Type B pancreatic cell (in vitro differentiated cells): ENCODE data around the gene TAF10. TPM values are rescaled to one million over a fixed set of nuclear protein-coding genes. Genes with fewer than 3 reads are reported as not detected.

Experiments used
- DNase-seq: peaks from one replicate; pipeline ENCODE4 v3.0.0; 2021; ENCODE audit warnings: mixed read lengths; ENCODE audit not compliant: unreplicated experiment; ENCODE audit errors: extremely low spot score
- H3K27ac Mint-ChIP-seq: 2 replicates; pipeline ENCODE4 v1.8.0; 2021; ENCODE audit warnings: mild to moderate bottlenecking, mixed read lengths
- H3K27me3 Mint-ChIP-seq: 2 replicates; pipeline ENCODE4 v1.8.0; 2021; ENCODE audit warnings: mixed read lengths
- H3K36me3 Mint-ChIP-seq: 2 replicates; pipeline ENCODE4 v1.8.0; 2021; ENCODE audit warnings: mixed read lengths
- H3K4me1 Mint-ChIP-seq: one replicate; pipeline ENCODE4 v1.8.0; 2021; ENCODE audit warnings: mixed read lengths; ENCODE audit not compliant: unreplicated experiment
- H3K4me3 Mint-ChIP-seq: 2 replicates; pipeline ENCODE4 v1.8.0; 2021; ENCODE audit warnings: mild to moderate bottlenecking, mixed read lengths
- H3K9me3 Mint-ChIP-seq: 2 replicates; pipeline ENCODE4 v1.8.0; 2021; ENCODE audit warnings: mixed read lengths
- CTCF ChIP-seq: fragments of 200-600 bp; sonication (generic); conservative IDR thresholded peaks from 2 replicates; pipeline ENCODE4 v1.5.0; 2021; ENCODE audit warnings: antibody characterized with exemption, mild to moderate bottlenecking
- total RNA-seq: library from RNA; stranded (reverse); gene quantifications from 2 replicates; pipeline ENCODE4 v1.2.1, GENCODE V29; 2021; ENCODE audit warnings: low replicate concordance

Gene TAF10
- total RNA-seq, 1 donor from 2014 or later: 121 TPM

GRCh38 chr11:6634534-6634933, 22.5 kb upstream of the TAF10 start:
- H3K4me3 Mint-ChIP-seq: no peak overlapping the region
- H3K9me3 Mint-ChIP-seq: no peaks in the 10 kb centered on the region
- H3K27ac Mint-ChIP-seq: no peak overlapping the region
- no peak for TF ChIP-seq CTCF
- peaks cover 8% of the 10 kb centered on the region for H3K4me1 Mint-ChIP-seq
- DNase-seq: no peak
- H3K36me3 Mint-ChIP-seq: peaks cover 9% of the 10 kb centered on the region
- H3K27me3 Mint-ChIP-seq: peaks cover 13% of the 10 kb centered on the region

- Mint-ChIP-seq H3K4me3 (no peak overlapping the region), H3K27ac (no peak overlapping the region), H3K36me3 (peaks cover 9% of the 10 kb centered on the region), H3K4me1 (peaks cover 8% of the 10 kb centered on the region), H3K27me3 (peaks cover 16% of the 10 kb centered on the region), H3K9me3 (no peaks in the 10 kb centered on the region)
- TF ChIP-seq CTCF: no peak
- peak; percentile 48 for DNase-seq
Measured at GRCh38 chr11:6633422-6634408, 21.7 kb upstream of the TAF10 start.

GRCh38 chr11:6632116-6633073, 20.4 kb upstream of the TAF10 start:
- Mint-ChIP-seq H3K9me3 (no peaks in the 10 kb centered on the region), H3K27ac (no peak overlapping the region)

GRCh38 chr11:6631361-6631890, 19.4 kb upstream of the TAF10 start:
- H3K9me3 Mint-ChIP-seq: no peaks in the 10 kb centered on the region
- H3K27me3 Mint-ChIP-seq: peaks cover 22% of the 10 kb centered on the region
- H3K4me3 Mint-ChIP-seq: peak overlapping the region; percentile 47
- peaks cover 8% of the 10 kb centered on the region for H3K4me1 Mint-ChIP-seq
- H3K27ac Mint-ChIP-seq: no peak overlapping the region
- DNase-seq: peak; percentile 52
- TF ChIP-seq CTCF: no peak
- H3K36me3 Mint-ChIP-seq: peaks cover 9% of the 10 kb centered on the region

More at GRCh38 chr11:6632116-6633073, 20.4 kb upstream of the TAF10 start:
- Mint-ChIP-seq H3K4me1 (peaks cover 8% of the 10 kb centered on the region), H3K36me3 (peaks cover 9% of the 10 kb centered on the region), H3K27me3 (peaks cover 22% of the 10 kb centered on the region), H3K4me3 (no peak overlapping the region)
- TF ChIP-seq CTCF: no peak
- DNase-seq: peak; percentile 62

GRCh38 chr11:6630632-6631291, 18.7 kb upstream of the TAF10 start:
- Mint-ChIP-seq H3K36me3 (peaks cover 9% of the 10 kb centered on the region), H3K4me3 (peak overlapping the region; percentile 14), H3K27ac (no peak overlapping the region), H3K27me3 (peaks cover 22% of the 10 kb centered on the region), H3K4me1 (peaks cover 8% of the 10 kb centered on the region), H3K9me3 (no peaks in the 10 kb centered on the region)
- TF ChIP-seq CTCF: no peak
- DNase-seq: peak; percentile 64
